ENCODE data around the gene PDSS2. TPM values are rescaled to one million over a fixed set of nuclear protein-coding genes. Genes with fewer than 3 reads are reported as not detected.

The PDSS2 gene
- total and polyA plus RNA-seq, 2 of the 8 experiments (the other 6 are each of a cell fraction or from before 2014, with no cell fraction given) = 10.7 to 16.1 TPM

DNA sequence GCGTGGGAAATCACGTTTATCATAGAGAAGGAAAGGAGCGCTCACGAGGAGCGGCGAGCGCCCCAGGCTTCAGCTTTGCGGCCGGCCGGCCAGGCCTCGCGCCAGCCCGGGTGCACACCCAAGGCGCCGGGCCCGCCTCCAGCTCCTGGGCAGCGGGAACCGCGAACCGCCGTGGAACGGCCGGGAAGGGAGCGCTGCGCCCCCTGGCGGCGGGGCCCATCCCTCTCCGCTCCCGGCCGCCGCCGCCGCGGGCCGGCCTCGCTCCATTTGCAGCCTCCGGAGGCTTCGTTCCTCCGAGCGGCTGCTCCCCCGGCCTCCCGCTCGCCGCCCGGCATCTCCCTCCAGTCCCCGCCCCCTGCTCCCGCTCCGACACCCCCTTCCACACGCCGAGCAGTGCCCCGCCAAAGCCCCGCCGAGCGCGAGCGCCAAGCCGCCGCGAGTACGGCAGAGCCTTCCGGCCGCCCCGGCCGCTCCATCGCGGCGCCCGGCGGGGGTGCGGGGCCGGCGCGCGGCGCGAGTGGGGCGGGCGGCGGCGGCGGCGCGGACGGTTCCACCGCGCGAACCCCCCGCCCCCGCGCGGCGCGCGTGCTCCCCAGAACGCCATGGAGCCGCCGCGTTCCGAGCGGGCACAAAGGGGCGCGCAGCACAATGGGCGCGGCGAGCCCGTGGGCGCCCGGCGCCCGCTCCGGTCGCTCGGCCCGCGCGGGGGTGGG, 345.0 kb downstream of the PDSS2 start (continued):
- TF ChIP-seq RAD21 (IDR thresholded peaks at IDR 0.05 in 1 of 2, conservative IDR thresholded peaks at IDR 0.05 in 1 of 2; ENCODE audit: low read depth in 2 of 2, low read length in 2 of 2) (peak; percentile 36 to 64; a peak in 3 of 4 replicates), SUZ12 (IDR thresholded peaks at IDR 0.05; ENCODE audit: low read length) (peak; percentile 46; the same call in 1 of the 2 replicates), ASH2L (IDR thresholded peaks at IDR 0.05; ENCODE audit: low read length) (peak; percentile 15), FOSL1 (IDR thresholded peaks at IDR 0.05; ENCODE audit: insufficient read depth, low read depth, low read length) (no peak), NANOG (IDR thresholded peaks at IDR 0.05; ENCODE audit: insufficient read depth, low read depth, low read length, poor library complexity, severe bottlenecking) (no peak), MAFK (IDR thresholded peaks at IDR 0.05; ENCODE audit: low read depth, low read length) (no peak), CTCF (IDR thresholded peaks at IDR 0.05; ENCODE audit: control extremely low read depth in 1 of 3, insufficient read depth in 1 of 3, low read depth in 1 of 3, low read length in 3 of 3) (peak; percentile 65 to 73 (median 69)), TCF12 (IDR thresholded peaks at IDR 0.05; ENCODE audit: low read depth, low read length) (no peak), CBX8 (IDR thresholded peaks at IDR 0.05; ENCODE audit: borderline replicate concordance, low read depth, low read length) (no peak), CTBP2 (IDR thresholded peaks at IDR 0.05; ENCODE audit: borderline replicate concordance, insufficient read depth, insufficient read length, low read length) (peak; percentile 89), MAX (IDR thresholded peaks at IDR 0.05) (peak; percentile 37; the same call in 1 of the 2 replicates), TBP (IDR thresholded peaks at IDR 0.05; ENCODE audit: low read depth, low read length) (peak; percentile 33; the same call in 1 of the 2 replicates), CHD1 (IDR thresholded peaks at IDR 0.05; ENCODE audit: low read depth, low read length) (no peak), PHF8 (conservative IDR thresholded peaks at IDR 0.05; ENCODE audit: low read depth, low read length) (peak; percentile 16; the same call in 1 of the 2 replicates)
- TF ChIP-seq, protein P1, sequence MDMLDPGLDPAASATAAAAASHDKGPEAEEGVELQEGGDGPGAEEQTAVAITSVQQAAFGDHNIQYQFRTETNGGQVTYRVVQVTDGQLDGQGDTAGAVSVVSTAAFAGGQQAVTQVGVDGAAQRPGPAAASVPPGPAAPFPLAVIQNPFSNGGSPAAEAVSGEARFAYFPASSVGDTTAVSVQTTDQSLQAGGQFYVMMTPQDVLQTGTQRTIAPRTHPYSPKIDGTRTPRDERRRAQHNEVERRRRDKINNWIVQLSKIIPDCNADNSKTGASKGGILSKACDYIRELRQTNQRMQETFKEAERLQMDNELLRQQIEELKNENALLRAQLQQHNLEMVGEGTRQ (IDR thresholded peaks at IDR 0.05; ENCODE audit: low read length) = no peak
